Body of pancreas (tissue), 4 donors: ENCODE data around the gene LSG1.

Source experiments
- POLR2A ChIP-seq, 3 donors: fragments of 450-650 bp; IDR thresholded peaks; one replicate each; pipeline ENCODE4 v1.6.1; 2016; ENCODE audit warnings: antibody characterized with exemption in 3 of 3, mild to moderate bottlenecking in 2 of 3
- TF ChIP-seq, protein P1 (sequence below), 7 experiments: fragments of 450-650 bp in 4 of 7; fragments of 200-600 bp in 3 of 7; sonication (generic) in 3 of 7; IDR thresholded peaks; one replicate each; pipeline ENCODE4 v1.5.1; 2016 to 2019; ENCODE audit warnings: antibody characterized with exemption in 7 of 7

DNA sequence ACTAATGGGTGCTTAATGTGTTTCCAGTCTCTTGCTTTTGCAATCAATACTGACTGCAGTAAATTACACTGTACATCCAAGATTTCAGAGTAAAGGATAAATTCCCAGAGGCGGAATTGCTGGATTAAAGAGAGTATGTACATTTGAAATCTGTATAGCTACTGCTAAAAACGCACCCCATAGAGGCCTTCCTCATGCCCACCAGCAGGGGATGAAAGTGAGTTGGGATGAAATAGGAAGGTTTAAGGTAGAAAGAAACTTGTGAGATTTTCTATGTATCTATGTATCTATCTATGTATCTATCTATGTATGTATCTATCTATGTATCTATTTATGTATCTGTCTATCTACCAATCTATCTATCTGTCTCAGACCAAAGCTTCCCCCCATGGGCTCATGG, 67.2 kb downstream of the LSG1 start:
- TF ChIP-seq, protein P1, sequence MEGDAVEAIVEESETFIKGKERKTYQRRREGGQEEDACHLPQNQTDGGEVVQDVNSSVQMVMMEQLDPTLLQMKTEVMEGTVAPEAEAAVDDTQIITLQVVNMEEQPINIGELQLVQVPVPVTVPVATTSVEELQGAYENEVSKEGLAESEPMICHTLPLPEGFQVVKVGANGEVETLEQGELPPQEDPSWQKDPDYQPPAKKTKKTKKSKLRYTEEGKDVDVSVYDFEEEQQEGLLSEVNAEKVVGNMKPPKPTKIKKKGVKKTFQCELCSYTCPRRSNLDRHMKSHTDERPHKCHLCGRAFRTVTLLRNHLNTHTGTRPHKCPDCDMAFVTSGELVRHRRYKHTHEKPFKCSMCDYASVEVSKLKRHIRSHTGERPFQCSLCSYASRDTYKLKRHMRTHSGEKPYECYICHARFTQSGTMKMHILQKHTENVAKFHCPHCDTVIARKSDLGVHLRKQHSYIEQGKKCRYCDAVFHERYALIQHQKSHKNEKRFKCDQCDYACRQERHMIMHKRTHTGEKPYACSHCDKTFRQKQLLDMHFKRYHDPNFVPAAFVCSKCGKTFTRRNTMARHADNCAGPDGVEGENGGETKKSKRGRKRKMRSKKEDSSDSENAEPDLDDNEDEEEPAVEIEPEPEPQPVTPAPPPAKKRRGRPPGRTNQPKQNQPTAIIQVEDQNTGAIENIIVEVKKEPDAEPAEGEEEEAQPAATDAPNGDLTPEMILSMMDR (IDR thresholded peaks at IDR 0.05) = no peak
- TF ChIP-seq POLR2A (IDR thresholded peaks at IDR 0.05) = no peak
